HG03469 (cell line): ENCODE results near the gene KHK.

ENCODE experiments used
- ATAC-seq: cut with Tn5 transposase; IDR thresholded peaks from one replicate; pipeline ENCODE4 v1.9.1; 2021; ENCODE audit warnings: mild to moderate bottlenecking, moderate library complexity, moderate number of reproducible peaks; ENCODE audit not compliant: unreplicated experiment

KHK gene

DNA sequence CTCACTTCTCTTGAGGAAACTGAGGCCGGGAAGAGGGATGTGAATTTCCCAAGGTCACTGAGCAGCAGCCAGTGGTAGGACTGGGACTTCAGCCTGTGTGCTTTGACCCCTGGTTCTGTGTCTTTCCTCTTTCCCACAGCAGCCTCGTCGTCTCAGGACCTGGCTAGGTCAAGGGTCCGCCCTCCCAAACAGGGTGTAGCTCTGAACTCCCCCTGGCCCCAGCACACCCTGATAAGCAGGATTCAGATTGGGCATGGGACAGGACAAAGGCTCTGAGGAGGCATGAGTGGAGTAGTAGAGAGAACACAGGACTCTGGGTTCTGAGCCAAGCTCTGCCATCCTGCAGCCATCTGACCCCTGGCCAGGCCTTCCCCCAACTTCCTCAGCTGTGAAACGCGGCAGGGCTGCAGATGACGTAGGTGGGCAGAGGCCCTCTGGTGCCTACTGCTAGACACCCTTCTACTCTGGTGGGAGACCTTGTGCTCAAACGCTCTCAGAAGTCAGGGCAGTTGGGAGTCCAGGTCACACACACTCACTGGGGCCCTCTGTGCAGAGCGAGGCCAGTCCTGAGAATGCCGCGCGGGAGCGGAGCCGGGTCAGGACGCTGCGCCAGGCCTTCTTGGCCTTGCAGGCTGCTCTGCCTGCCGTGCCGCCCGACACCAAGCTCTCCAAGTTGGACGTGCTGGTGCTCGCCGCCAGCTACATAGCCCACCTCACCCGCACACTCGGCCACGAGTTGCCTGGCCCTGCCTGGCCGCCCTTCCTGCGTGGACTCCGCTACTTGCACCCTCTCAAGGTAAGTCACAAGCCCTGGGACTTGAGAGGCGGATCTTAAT is 63.2 kb downstream of the KHK start:
- ATAC-seq, result no peak
